ENCODE measurements around the gene CCNL2.
A peak's percentile ranks its signal among the peaks of the same experiment; 100 is the strongest.
"Not testable (repeated sequence)": the region's sequence is repeated elsewhere in the genome, so short reads cannot be mapped to it uniquely, and the experiment has no call there.

Gene CCNL2

DNA sequence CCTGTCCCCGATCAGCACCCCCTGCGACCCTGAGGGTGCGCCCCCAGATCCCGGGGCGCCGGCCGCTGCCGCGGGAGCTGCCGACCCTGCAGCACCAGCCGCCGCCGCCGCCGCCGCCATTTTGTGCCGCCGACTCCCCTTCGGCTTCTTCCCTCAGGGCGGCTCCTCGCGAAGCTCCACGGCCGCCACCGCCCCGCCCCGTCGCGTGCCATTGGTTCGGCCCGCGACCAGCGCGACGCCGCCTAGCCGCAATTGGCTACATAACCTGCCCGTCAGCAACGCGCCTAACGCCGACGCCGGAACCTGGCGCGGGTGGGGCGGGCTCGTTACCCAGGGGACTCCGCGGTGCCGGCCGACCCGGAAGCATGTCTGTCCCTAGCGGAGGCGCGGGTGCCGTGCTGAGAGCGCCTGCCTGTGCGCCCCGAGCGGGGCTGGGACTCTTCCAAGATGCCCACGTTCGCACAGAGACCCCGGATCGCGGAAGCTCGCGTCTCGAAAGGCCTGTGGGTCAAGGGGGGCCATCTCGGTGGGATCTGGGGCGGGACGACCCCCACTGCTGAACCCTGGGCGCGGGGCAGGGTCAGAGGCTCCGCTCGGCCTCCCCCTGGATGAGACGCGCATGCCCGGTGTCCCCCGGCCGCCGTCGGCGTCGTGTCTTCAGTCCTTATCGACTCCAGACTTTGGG lies at the start of gene CCNL2:
Gene CCNL2, minus strand, starts transcription at position 149 of the 685 bp plus-strand sequence. Its CDS starts 29 bp downstream, at position 120.
- peak; percentile 94 for DNase-seq (ENCODE audit: low read depth)

DNA sequence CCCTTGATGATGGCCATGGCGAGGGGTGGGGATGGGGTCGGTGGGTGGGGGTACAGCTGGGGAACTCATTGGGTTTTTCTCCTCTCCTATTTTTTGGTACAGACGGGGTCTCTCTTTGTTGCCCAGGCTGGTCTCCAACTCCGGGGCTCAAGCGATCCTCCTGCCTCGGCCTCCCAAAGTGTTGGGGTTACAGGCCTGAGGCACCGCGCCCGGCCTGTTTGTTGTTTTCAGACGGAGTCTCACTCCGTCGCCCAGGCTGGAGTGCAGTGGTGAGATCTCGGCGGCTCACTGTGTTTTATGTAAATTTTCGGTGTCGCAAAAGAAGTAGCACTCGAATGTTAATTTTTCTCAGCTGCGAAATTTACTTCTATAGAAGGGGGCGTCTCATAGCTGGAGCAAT lies 47.5 kb upstream of the CCNL2 start:
- not testable (repeated sequence) for DNase-seq (ENCODE audit: low read depth)

DNA sequence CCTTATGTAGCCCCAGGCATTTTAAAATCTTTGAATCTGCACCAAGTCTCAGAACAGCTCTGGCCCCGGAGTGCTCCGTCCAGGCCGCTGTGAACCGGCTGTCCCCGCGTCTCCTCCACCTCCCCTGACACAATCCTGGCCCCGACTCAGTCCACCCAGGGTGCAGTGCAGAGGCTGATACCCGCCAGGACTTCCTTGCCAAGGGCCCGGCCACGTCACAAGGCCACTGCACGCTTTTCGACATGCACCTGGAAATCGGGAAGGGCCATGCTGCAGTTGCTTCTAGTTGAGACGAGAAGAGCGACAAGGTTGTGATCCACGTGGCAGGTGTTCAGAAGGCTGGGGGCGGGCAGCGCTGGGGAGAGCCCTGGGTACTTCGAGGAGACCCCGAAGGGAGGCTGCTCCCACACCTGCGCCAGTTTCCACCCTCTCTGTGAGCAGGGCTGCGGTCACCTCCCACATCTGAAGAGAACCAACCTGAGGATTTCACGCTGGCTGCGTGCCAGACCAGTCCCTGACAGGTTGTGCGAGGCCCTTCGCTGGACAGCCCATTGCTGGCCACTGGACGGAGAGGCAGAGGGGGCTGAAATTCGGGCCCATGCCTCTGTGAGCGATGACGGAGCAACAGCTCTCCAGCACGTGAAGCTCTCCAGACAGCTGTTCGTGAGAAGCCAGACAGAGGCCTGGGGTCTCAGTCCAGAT lies 43.1 kb upstream of the CCNL2 start:
- DNase-seq (ENCODE audit: low read depth), result no peak

DNA sequence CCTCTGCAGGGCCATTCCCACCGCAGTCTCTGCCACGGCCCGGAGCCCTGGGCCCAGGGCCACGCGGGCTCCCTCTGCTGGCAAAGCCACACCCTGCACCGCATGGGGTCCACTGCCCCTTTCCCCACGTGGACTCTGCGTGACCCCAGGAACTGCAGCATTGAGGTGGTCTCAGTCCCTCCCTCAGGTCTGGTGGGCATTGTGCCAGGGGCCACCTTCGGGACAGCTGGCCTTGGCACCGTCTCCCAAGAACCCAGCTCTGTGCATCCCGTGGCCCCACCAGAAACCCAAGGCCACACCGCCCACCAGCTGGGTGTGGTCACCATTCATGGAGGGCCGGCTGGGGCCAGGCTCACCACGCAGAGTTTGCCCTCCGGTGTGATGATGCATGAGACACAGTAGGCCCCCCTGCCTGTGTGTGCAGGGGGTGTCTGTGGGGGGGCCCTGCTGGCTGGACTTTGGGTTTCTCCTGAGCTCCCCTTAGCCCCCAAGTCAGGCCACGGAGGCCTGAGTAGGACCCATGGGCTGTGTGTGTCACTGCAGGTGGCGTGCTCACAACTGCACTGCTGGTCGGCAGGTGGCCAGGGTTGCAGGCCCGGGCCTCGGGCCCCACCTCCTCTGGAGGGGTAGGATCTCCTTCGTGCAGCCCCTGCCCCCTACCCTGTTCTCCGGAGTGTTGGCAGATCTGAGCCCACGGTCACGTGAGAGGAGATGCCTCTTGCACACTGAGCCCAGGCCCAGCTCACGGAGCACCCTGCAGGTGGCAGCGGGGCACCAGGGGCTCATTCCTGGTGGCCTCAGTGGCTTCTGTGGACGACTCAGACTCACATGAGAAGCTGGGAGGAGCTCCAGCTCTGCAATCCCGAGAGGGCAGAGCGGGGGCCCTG lies 42.1 kb upstream of the CCNL2 start:
- no peak for DNase-seq (ENCODE audit: low read depth)

DNA sequence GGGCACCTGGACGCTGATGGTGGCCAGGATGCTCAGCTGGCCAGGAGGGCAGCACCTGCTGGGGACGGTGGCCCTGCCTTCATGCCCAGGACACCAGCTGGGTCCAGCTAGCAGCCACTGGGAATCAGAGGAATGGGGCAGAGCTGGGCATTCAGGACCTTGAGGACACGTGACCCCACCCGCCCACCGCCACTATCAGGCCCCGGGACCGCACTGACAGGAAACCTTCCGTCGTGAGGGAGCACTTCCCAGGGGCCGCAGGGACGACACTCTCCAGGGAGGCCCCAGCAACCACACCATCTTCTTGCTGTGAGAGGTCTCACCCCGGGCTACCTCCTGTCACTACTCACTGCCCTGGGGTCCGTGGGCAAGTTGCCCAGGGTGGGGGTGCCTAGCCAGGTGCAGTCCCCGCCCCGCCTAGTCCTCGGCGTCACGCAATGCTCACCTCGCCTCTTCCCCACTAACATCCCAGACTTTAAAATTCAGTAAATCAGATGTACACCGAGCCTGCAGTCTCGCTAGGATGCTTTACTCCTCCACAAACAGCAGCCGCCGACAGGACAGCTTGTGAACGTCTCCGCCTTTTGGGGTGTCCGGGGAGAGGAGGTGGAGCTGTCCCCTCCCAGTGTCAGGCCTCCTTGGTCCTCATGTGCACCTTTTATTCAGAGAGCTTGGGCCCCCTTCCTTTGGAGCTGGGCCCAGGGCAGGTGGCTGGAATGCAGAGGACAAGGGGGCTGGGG lies 41.3 kb upstream of the CCNL2 start:
- DNase-seq (ENCODE audit: low read depth), result no peak

DNA sequence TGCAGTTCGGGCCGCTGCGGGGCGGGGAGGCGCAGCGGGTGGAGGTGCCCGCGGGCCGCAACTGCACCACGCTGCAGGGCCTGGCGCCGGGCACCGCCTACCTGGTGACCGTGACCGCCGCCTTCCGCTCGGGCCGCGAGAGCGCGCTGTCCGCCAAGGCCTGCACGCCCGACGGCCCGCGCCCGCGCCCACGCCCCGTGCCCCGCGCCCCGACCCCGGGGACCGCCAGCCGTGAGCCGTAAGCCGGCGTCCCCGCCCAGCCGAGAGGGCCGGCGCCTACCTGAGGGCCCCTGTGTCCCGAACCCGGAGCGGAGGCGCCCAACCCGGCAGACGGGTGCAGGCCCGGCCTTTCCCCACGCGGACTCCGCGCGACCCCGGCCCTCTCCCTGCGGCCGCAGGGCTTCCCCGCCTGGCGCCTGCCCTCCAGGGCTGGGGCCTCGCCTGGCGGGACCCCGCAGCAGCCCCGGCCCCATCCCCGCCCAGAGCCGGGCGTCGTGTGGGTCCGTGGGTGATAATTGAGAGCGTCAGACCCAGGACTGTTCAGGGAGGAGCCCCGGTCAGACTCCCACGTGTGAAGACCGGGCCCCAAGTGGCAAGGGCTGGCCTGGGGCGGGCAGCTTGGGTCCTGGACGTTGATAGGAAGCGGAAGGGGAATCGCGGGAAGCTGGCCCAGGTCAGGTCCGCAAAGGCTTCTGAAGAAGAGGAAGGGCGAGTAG lies 40.6 kb upstream of the CCNL2 start:
- no peak for DNase-seq (ENCODE audit: low read depth)

DNA sequence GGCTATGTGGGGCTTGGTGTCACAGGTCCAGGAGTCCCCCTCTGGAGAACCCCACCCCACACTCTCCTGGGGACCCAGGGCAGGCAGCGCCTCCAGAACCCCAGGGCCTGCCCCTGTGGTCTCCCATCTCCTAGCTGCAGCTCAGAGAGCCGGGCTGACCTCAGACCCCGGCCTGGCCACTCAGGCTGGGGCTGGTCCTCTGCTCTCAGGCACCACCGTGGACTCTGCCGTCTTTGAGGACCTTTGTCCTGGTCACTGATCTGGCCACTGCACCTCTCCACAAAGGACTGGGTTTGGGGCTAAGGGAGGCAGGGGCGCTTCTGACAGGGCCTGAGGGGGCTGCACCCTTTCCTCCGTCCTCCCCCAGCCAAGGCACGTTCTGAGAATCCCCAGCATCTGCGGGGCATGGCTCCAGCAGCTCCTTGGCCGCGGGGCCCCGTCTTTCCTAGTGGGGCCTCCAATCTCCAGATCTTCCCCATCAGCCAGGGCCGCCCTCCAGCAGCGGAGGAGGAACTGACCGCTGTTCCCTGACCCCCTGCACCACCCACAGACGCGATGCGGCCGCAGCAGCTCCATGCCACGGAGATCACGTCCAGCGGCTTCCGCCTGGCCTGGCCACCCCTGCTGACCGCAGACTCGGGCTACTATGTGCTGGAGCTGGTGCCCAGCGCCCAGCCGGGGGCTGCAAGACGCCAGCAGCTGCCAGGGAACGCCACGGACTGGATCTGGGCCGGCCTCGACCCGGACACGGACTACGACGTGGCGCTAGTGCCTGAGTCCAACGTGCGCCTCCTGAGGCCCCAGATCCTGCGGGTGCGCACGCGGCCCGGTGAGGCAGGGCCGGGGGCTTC lies 39.6 kb upstream of the CCNL2 start:
- DNase-seq (ENCODE audit: low read depth), result no peak

DNA sequence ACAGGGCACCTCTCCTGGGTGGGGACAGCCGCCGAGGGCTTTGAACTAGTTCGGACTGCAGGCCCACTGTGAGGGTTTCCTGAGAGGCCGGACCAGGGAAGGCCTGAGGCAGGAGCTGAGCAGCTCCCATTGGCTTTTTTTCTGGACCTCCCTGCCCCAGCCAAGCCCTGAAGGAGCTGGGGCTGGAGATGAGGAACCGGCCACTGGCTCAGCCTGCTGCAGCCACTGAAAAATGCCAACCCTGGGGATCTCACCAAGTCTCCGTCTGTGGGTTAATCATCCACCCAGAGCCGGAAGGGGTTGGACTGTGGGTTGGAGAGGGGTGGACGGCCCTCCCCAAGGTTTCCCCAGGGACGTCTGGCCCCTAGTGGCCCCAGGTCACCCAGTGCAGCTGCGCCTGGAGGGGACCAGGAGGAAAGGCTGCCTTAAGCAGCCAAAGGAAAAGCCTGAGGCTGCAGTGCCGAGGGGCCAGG lies 38.8 kb upstream of the CCNL2 start:
- no peak for DNase-seq (ENCODE audit: low read depth)

DNA sequence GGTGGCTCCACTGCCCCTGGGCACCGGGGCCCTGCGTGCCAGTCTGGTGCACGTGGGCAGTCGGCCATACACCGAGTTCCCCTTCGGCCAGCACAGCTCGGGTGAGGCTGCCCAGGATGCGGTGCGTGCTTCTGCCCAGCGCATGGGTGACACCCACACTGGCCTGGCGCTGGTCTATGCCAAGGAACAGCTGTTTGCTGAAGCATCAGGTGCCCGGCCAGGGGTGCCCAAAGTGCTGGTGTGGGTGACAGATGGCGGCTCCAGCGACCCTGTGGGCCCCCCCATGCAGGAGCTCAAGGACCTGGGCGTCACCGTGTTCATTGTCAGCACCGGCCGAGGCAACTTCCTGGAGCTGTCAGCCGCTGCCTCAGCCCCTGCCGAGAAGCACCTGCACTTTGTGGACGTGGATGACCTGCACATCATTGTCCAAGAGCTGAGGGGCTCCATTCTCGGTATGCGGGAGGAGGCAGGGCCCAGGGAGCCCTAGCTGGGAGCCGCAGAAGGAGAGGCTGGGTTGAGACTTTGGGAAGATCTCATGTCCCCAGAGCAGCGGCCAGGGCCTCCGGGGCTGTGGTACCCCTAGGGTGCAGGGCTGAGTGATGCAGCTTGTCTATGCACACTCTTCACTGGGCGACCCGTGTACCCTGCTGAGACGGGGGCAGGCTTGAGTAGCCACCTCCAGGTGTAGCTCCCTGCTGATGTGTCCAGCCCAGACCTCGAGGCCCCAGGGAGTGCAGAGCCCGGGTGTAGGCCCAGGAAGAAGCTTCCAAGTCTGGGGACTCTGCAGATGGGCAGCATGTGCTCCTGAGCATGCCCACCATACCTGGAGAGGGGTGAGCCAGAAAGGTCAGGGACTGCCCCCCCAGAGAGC lies 38.1 kb upstream of the CCNL2 start:
- no peak for DNase-seq (ENCODE audit: low read depth)

DNA sequence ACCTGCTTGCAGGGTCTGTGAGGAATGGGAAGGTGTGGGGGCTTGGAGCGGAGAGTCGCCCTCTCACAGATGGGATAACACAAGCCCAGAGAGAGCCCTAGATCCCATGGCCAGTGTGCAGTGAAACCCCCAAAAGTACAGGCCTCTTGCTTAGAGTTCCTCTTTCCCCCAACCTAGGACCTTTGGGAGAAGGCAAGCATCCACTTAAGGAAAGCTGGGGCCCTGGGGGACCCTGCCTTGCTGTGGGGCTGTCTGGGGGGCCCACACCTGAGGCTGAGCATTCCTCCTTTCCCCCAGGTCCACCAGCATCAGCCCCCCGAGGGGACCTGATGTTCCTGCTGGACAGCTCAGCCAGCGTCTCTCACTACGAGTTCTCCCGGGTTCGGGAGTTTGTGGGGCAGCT lies 37.5 kb upstream of the CCNL2 start:
- no peak for DNase-seq (ENCODE audit: low read depth)

DNA sequence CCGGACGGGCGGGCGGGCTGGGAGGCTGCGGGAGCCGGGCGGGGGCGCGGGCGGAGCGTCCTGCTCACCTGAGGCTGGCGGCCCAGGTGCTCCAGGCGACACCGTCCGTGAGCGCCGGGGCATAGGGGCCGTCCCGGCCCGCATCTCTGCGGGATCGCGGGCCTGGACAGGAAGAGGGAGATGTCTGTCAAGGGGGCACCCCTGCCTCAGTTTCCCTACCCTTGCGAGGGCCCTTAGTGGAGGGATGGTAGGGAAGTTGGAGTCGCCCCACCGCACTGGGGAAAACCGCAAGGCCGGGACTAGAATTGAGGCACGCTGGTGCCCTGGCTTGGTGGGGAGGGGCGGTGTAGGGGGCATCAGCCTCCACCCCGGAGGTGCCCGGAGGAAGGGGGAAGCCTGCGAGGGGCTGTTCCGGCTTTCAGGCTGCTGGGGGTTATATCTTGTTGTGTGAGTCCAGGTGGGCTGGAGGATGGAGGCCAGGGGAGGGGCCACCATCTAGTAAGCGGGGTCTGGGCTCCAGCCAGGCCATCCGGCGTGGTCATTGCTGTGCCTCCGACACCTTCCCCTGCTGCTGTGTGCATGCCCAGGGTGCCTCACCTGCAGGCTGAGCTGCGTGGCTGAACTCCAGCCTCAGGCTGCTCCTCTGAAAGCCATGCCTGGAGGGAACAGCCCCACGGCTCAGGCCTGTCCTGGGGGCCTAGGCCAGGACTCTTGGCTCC lies 36.9 kb upstream of the CCNL2 start:
- no peak for DNase-seq (ENCODE audit: low read depth)

DNA sequence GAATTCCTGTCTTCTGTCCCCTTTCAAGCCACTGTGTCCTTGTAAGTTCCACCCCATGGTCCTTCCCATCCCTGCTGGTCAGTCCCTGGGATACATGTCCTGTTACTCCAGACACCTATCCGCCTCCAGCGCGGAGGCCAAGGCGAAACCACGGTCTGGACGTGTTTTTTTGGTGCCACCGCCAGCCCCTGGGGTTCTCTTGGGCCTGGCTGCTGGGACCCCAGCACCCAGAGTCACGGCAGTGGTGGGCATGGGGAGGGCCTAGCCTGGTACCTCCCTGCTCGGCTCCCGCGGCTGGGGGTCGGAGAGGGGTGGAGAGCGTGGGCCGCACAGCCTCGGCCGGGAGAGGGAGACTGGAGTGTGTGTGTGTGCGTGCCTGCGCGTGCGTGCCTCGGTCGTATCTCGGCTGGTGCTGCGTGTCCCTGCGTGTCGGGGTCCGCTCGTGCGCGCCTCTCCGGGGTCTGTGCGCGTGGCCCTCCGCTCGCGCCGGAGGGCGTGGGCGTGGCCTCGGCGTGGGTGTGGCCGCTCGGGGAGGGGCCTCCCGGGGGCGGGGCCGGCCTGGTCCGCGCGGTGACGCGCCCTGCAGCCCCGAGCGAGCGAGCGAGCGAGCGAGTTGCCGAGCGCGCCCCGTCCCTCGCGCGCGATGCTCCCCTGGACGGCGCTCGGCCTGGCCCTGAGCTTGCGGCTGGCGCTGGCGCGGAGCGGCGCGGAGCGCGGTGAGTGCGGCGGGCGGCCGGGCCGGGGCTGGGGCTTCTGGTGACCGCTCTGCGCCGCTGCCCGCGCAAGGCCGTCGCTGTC lies 36.2 kb upstream of the CCNL2 start, which contains the start of gene VWA1:
Gene VWA1, plus strand, starts transcription at position 585 of the 798 bp plus-strand sequence. Its CDS starts 59 bp downstream, at position 644.
- no peak for DNase-seq (ENCODE audit: low read depth)

DNA sequence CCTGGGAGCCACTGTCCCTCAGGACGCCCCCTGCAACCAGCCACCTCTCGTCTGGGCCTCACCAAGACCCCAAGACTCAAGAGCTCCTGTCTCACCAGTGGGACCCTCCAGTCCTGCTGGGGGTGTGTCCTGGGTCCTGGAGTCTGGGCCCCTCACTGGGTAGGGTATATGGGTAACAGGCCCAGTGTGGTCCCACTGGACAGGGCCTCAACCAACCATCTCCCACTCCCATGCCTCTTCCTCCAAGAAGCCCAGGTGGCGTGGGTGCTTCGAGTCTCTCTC lies 35.6 kb upstream of the CCNL2 start:
- DNase-seq (ENCODE audit: low read depth), result no peak

DNA sequence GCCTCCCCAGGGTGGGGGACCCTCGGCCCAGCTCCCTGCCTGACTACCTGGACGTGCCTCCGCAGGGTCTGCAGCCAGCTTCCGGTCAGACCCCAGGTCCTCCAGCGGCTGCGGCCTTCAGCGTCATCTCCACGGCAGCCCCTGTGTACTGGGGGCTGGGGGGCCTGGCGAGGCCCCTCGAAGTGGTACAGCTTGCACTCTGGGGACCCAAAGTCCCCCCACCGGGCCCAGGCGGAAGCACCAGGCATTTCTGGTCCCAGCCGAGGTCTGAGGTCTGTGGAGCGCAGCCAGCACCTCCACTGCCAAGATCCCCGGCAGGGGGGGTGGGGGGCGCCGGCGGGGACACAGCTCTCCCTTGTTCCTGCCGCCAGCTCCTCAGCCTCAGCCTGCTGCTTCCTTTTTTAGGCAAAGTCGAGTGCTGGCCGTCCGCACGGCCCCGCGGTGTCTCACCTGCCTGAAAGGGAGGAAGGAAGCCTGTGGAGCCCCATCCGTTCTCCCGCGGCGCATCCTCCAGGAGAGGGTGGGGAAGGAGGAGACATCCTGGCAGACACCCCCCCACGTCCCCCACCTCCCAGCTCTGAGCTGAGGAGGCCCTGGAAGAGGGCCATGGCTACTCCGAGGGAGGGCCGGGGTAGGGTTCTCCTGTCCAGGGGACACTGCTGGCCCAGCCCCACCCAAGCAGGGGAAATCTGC lies 35.1 kb upstream of the CCNL2 start:
- no peak for DNase-seq (ENCODE audit: low read depth)

DNA sequence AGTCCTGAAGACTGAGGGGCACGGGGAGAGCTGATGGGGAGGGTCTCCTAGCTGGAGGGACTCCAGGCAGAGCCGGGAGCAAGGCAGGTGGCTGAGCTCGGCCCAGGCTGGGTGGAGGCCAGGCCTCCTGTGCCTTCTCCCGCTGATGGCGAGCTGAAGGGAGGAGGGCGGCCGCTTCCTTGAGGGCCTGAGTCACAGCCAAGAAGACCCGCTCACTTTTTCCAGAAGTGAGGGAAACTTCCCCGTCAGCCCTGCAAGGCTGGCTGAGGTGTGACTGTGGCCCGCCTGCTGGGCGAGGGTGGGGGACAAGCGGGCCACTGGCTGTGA lies 34.6 kb upstream of the CCNL2 start:
- no peak for DNase-seq (ENCODE audit: low read depth)

DNA sequence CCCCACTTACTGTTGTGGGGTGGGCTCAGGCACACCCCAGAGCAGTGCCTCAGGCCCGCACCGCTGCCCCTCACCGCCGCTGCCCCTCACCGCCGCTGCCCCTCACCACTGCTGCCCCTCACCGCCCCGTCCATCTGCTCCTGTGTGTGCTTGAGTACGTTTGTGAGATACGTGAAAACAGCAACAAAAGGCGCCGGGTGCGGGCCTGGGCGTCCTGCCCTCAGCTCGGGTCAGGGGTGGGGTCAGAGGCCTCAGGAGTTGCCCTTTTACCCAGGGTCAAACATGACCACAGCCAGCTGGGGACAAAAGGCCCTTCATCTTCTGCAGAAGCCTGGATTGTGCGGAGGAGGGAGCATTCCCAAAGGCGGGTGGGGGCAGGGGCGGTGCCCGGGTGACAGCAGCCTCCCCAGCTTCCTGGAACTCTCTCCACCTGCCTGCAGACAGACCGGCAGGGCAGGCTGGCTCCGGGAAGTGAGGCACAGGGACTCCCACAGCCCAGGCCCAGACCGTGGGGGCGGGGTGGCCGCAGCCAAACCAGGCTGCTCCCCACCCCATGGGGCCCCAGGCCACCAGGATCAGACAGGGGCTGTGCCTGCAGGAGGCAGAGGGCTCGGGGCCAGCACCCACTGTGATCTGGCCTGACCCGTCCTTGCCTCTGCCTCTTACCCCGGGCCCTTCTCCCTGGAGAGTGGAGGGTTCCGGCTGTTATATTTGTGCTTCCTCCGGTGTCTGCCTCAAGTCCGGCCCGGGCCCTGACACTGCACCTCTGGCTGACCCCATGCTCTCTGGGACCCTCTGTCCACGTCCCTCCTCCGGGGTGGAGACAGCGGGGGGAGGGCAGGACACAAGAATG lies 34.0 kb upstream of the CCNL2 start:
- DNase-seq (ENCODE audit: low read depth), result no peak
